Activated CD4-positive, alpha-beta T cell treated with anti-CD3 and anti-CD28 coated beads for 24 hours (primary cell): Measurements from ENCODE around the gene PRUNE2.

Experiments used
- DNase-seq, 2 donors: peaks; one replicate each; pipeline ENCODE4 v3.0.0-alpha.2; 2020; ENCODE audit warnings: low read depth in 2 of 2

PRUNE2 gene

GRCh38 chr9:76655971-76656370, 249.9 kb downstream of the PRUNE2 start:
- DNase-seq, result no peak

- no peak for DNase-seq
Measured at GRCh38 chr9:76655121-76655541, 250.8 kb downstream of the PRUNE2 start.

- no peak for DNase-seq
Measured at GRCh38 chr9:76654575-76654974, 251.3 kb downstream of the PRUNE2 start.

GRCh38 chr9:76654051-76654461, 251.9 kb downstream of the PRUNE2 start:
- DNase-seq, result no peak

GRCh38 chr9:76652894-76653293, 253.0 kb downstream of the PRUNE2 start:
- no peak for DNase-seq

GRCh38 chr9:76651119-76651705, 254.7 kb downstream of the PRUNE2 start:
- DNase-seq, result no peak

- DNase-seq, result no peak
Measured at GRCh38 chr9:76650692-76651091, 255.2 kb downstream of the PRUNE2 start.

GRCh38 chr9:76649894-76650293, 256.0 kb downstream of the PRUNE2 start:
- no peak for DNase-seq

GRCh38 chr9:76646249-76646648, 259.7 kb downstream of the PRUNE2 start:
- DNase-seq, result no peak

GRCh38 chr9:76644647-76645250, 261.2 kb downstream of the PRUNE2 start:
- DNase-seq, result no peak

- DNase-seq, result no peak
Measured at GRCh38 chr9:76644171-76644570, 261.7 kb downstream of the PRUNE2 start.

- DNase-seq, result no peak
Measured at GRCh38 chr9:76643399-76644117, 262.4 kb downstream of the PRUNE2 start.

- no peak for DNase-seq
Measured at GRCh38 chr9:76642701-76643209, 263.2 kb downstream of the PRUNE2 start.

GRCh38 chr9:76642074-76642473, 263.8 kb downstream of the PRUNE2 start:
- no peak for DNase-seq

- no peak for DNase-seq
Measured at GRCh38 chr9:76638001-76638400, 267.9 kb downstream of the PRUNE2 start.

GRCh38 chr9:76637416-76637815, 268.5 kb downstream of the PRUNE2 start:
- no peak for DNase-seq

GRCh38 chr9:76634356-76635054, 271.4 kb downstream of the PRUNE2 start:
- DNase-seq, result no peak

GRCh38 chr9:76630916-76631315, 275.0 kb downstream of the PRUNE2 start:
- DNase-seq, result no peak

GRCh38 chr9:76629205-76629990, 276.5 kb downstream of the PRUNE2 start:
- DNase-seq, result no peak

- DNase-seq, result no peak
Measured at GRCh38 chr9:76628155-76628554, 277.8 kb downstream of the PRUNE2 start.

GRCh38 chr9:76626980-76627379, 278.9 kb downstream of the PRUNE2 start:
- no peak for DNase-seq

GRCh38 chr9:76626141-76626540, 279.8 kb downstream of the PRUNE2 start:
- DNase-seq, result no peak
